T-helper 2 cell treated with Interferon-gamma antibody and Interleukin-4, amounts not matched to agents 5 μg/mL and 100 μg/mL, for 36 hours (primary cell): Measurements from ENCODE around the gene LARP1B.
"Not testable (repeated sequence)": the region's sequence is repeated elsewhere in the genome, so short reads cannot be mapped to it uniquely, and the experiment has no call there.

Experiments
- DNase-seq: peaks from one replicate; pipeline ENCODE4 v3.0.0; 2021; ENCODE audit warnings: low spot score
- H3K27ac Mint-ChIP-seq: one replicate; pipeline ENCODE4 v1.8.0; 2021; ENCODE audit warnings: mild to moderate bottlenecking, mixed read lengths
- H3K27me3 Mint-ChIP-seq: one replicate; pipeline ENCODE4 v1.8.0; 2021; ENCODE audit warnings: low read depth, mixed read lengths
- H3K36me3 Mint-ChIP-seq: one replicate; pipeline ENCODE4 v1.8.0; 2021; ENCODE audit warnings: low read depth, mixed read lengths
- H3K4me1 Mint-ChIP-seq: one replicate; pipeline ENCODE4 v1.8.0; 2021; ENCODE audit warnings: low read depth, mixed read lengths
- H3K4me3 Mint-ChIP-seq: one replicate; pipeline ENCODE4 v1.8.0; 2022; ENCODE audit warnings: mild to moderate bottlenecking, moderate library complexity, mixed read lengths
- H3K9me3 Mint-ChIP-seq: one replicate; pipeline ENCODE4 v1.8.0; 2021; ENCODE audit warnings: mixed read lengths

LARP1B gene

GRCh38 chr4:128060699-128061565 is at the start of gene LARP1B:
Gene LARP1B, plus strand, starts transcription at chr4:128061312. Its CDS starts 13,640 bp downstream, at chr4:128074952.
- peak within 1 kb of the TSS; percentile 92 for H3K4me3 Mint-ChIP-seq
- peak within 1 kb of the TSS; percentile 96 for H3K27ac Mint-ChIP-seq
- H3K36me3 Mint-ChIP-seq = no peaks in the 10 kb centered on the region
- DNase-seq = peak; percentile 96
- H3K4me1 Mint-ChIP-seq = peaks cover 13% of the 10 kb centered on the region
- peaks cover 5% of the 10 kb centered on the region for H3K27me3 Mint-ChIP-seq
- no peaks in the 10 kb centered on the region for H3K9me3 Mint-ChIP-seq

GRCh38 chr4:128025319-128025718 is 35.8 kb upstream of the LARP1B start:
- H3K4me1 Mint-ChIP-seq = no peaks in the 10 kb centered on the region
- peaks cover 37% of the 10 kb centered on the region for H3K36me3 Mint-ChIP-seq
- H3K27me3 Mint-ChIP-seq = no peaks in the 10 kb centered on the region
- H3K4me3 Mint-ChIP-seq = no peak overlapping the region
- DNase-seq = no peak
- H3K27ac Mint-ChIP-seq = no peak overlapping the region
- H3K9me3 Mint-ChIP-seq = no peaks in the 10 kb centered on the region

- Mint-ChIP-seq H3K4me1 (no peaks in the 10 kb centered on the region), H3K27me3 (no peaks in the 10 kb centered on the region), H3K36me3 (peaks cover 29% of the 10 kb centered on the region), H3K27ac (no peak overlapping the region), H3K4me3 (no peak overlapping the region), H3K9me3 (no peaks in the 10 kb centered on the region)
- no peak for DNase-seq
Observed at GRCh38 chr4:128029907-128030306, 31.2 kb upstream of the LARP1B start.

GRCh38 chr4:128031756-128032384 is 29.2 kb upstream of the LARP1B start:
- no peak for DNase-seq
- Mint-ChIP-seq H3K4me1 (no peaks in the 10 kb centered on the region), H3K4me3 (no peak overlapping the region), H3K36me3 (peaks cover 21% of the 10 kb centered on the region), H3K27me3 (no peaks in the 10 kb centered on the region), H3K9me3 (no peaks in the 10 kb centered on the region), H3K27ac (no peak overlapping the region)

GRCh38 chr4:128039568-128039967 is 21.5 kb upstream of the LARP1B start:
- no peaks in the 10 kb centered on the region for H3K36me3 Mint-ChIP-seq
- no peaks in the 10 kb centered on the region for H3K9me3 Mint-ChIP-seq
- H3K27ac Mint-ChIP-seq = no peak overlapping the region
- H3K4me3 Mint-ChIP-seq = no peak overlapping the region
- no peaks in the 10 kb centered on the region for H3K27me3 Mint-ChIP-seq
- no peaks in the 10 kb centered on the region for H3K4me1 Mint-ChIP-seq
- no peak for DNase-seq

GRCh38 chr4:128047019-128047418 is 14.1 kb upstream of the LARP1B start:
- H3K27me3 Mint-ChIP-seq, H3K4me1 Mint-ChIP-seq, DNase-seq, H3K4me3 Mint-ChIP-seq, H3K9me3 Mint-ChIP-seq, H3K27ac Mint-ChIP-seq, H3K36me3 Mint-ChIP-seq: not testable (repeated sequence)

GRCh38 chr4:128047514-128047913 is 13.6 kb upstream of the LARP1B start:
- DNase-seq, H3K27me3 Mint-ChIP-seq, H3K4me3 Mint-ChIP-seq, H3K27ac Mint-ChIP-seq, H3K36me3 Mint-ChIP-seq, H3K4me1 Mint-ChIP-seq, H3K9me3 Mint-ChIP-seq: not testable (repeated sequence)

- not testable (repeated sequence) for H3K4me3 Mint-ChIP-seq, H3K27me3 Mint-ChIP-seq, H3K9me3 Mint-ChIP-seq, DNase-seq, H3K27ac Mint-ChIP-seq, H3K4me1 Mint-ChIP-seq, H3K36me3 Mint-ChIP-seq
Observed at GRCh38 chr4:128051229-128051628, 9.9 kb upstream of the LARP1B start.

- not testable (repeated sequence) for H3K27ac Mint-ChIP-seq, H3K36me3 Mint-ChIP-seq, H3K4me1 Mint-ChIP-seq, DNase-seq, H3K9me3 Mint-ChIP-seq, H3K4me3 Mint-ChIP-seq, H3K27me3 Mint-ChIP-seq
Observed at GRCh38 chr4:128054907-128055306, 6.2 kb upstream of the LARP1B start.

GRCh38 chr4:128055441-128056206 is 5.5 kb upstream of the LARP1B start:
- H3K27ac Mint-ChIP-seq, H3K9me3 Mint-ChIP-seq, H3K27me3 Mint-ChIP-seq, H3K4me3 Mint-ChIP-seq, DNase-seq, H3K36me3 Mint-ChIP-seq, H3K4me1 Mint-ChIP-seq: not testable (repeated sequence)

GRCh38 chr4:128056396-128056795 is 4.7 kb upstream of the LARP1B start:
- H3K4me3 Mint-ChIP-seq = no peak overlapping the region
- DNase-seq = no peak

GRCh38 chr4:128060121-128060698 is 902 bp upstream of the LARP1B start:
- no peak for DNase-seq
- no peaks in the 10 kb centered on the region for H3K36me3 Mint-ChIP-seq
- peaks cover 11% of the 10 kb centered on the region for H3K4me1 Mint-ChIP-seq
- no peaks in the 10 kb centered on the region for H3K9me3 Mint-ChIP-seq
- peak overlapping the region; percentile 85 for H3K4me3 Mint-ChIP-seq
- peak overlapping the region; percentile 96 for H3K27ac Mint-ChIP-seq
- H3K27me3 Mint-ChIP-seq = peaks cover 5% of the 10 kb centered on the region

More at GRCh38 chr4:128056396-128056795, 4.7 kb upstream of the LARP1B start:
- Mint-ChIP-seq H3K36me3 (no peaks in the 10 kb centered on the region), H3K27me3 (peaks cover 7% of the 10 kb centered on the region), H3K27ac (no peak overlapping the region), H3K9me3 (no peaks in the 10 kb centered on the region), H3K4me1 (no peaks in the 10 kb centered on the region)

GRCh38 chr4:128061566-128062536 is 739 bp downstream of the LARP1B start:
- Mint-ChIP-seq H3K4me3 (peak overlapping the region; percentile 92), H3K4me1 (peaks cover 13% of the 10 kb centered on the region), H3K27ac (peak overlapping the region; percentile 75), H3K9me3 (no peaks in the 10 kb centered on the region), H3K36me3 (no peaks in the 10 kb centered on the region), H3K27me3 (peaks cover under 1% of the 10 kb centered on the region)
- peak; percentile 67 for DNase-seq
